Loucy (cell line): ENCODE data around the gene CYFIP1.
A peak's percentile ranks its signal among the peaks of the same experiment; 100 is the strongest.

Experiments used
- H2AFZ ChIP-seq: fragments of 200-600 bp; sonication (generic); 2 replicates; pipeline ENCODE4 v1.6.0; 2016; ENCODE audit warnings: antibody characterized with exemption, mild to moderate bottlenecking, low read length, moderate library complexity
- H3F3A ChIP-seq: fragments of 200-600 bp; 2 replicates; pipeline ENCODE4 v1.6.0; 2016; ENCODE audit warnings: antibody characterized with exemption, low read depth, mild to moderate bottlenecking
- H3K27me3 ChIP-seq: fragments of 200-600 bp; sonication (generic); 2 replicates; pipeline ENCODE4 v1.6.1; 2014; ENCODE audit warnings: low read length, mild to moderate bottlenecking; ENCODE audit not compliant: insufficient read depth, poor library complexity, severe bottlenecking
- H3K36me3 ChIP-seq: fragments of 200-600 bp; sonication (generic); 2 replicates; pipeline ENCODE4 v1.6.1; 2016; ENCODE audit warnings: low read length; ENCODE audit not compliant: insufficient read depth
- H3K4me1 ChIP-seq: fragments of 200-600 bp; sonication (generic); 2 replicates; pipeline ENCODE4 v1.5.1; 2014; ENCODE audit warnings: low read length, mild to moderate bottlenecking; ENCODE audit not compliant: insufficient read depth, poor library complexity, severe bottlenecking
- H3K4me2 ChIP-seq: fragments of 200-600 bp; sonication (generic); 2 replicates; pipeline ENCODE4 v1.6.0; 2014; ENCODE audit warnings: antibody characterized with exemption, low read length, low read depth, mild to moderate bottlenecking; ENCODE audit not compliant: poor library complexity, severe bottlenecking
- H3K4me3 ChIP-seq: fragments of 200-600 bp; sonication (generic); 2 replicates; pipeline ENCODE4 v1.5.1; 2014; ENCODE audit warnings: low read length, mild to moderate bottlenecking, mixed read lengths; ENCODE audit not compliant: poor library complexity, severe bottlenecking
- H3K79me2 ChIP-seq: fragments of 200-600 bp; sonication (generic); 2 replicates; pipeline ENCODE4 v1.6.1; 2014; ENCODE audit warnings: low read length; ENCODE audit not compliant: insufficient read depth
- H3K9ac ChIP-seq: fragments of 200-600 bp; sonication (generic); 2 replicates; pipeline ENCODE4 v1.6.0; 2014; ENCODE audit warnings: mild to moderate bottlenecking, low read depth, low read length, moderate library complexity; ENCODE audit not compliant: poor library complexity, severe bottlenecking
- H3K9me2 ChIP-seq: fragments of 200-600 bp; sonication (generic); replicated peaks from 2 replicates; pipeline ENCODE4 v1.6.1; 2016; ENCODE audit warnings: low read depth, low read length, mixed read lengths
- H3K9me3 ChIP-seq: fragments of 200-600 bp; sonication (generic); 2 replicates; pipeline ENCODE4 v1.6.1; 2014; ENCODE audit warnings: mild to moderate bottlenecking, antibody characterized with exemption, low read length, low read depth; ENCODE audit not compliant: insufficient read depth
- H4K20me1 ChIP-seq: fragments of 200-600 bp; sonication (generic); 2 replicates; pipeline ENCODE4 v1.6.0; 2014; ENCODE audit warnings: antibody characterized with exemption, low read length, mild to moderate bottlenecking; ENCODE audit not compliant: insufficient read depth, poor library complexity, severe bottlenecking
- CTCF ChIP-seq: fragments of 200-600 bp; sonication (generic); conservative IDR thresholded peaks from 2 replicates; pipeline ENCODE4 v1.5.1; 2014; ENCODE audit warnings: mild to moderate bottlenecking, antibody characterized with exemption, low read length
- EZH2phosphoT487 ChIP-seq: fragments of 200-600 bp; IDR thresholded peaks from 2 replicates; pipeline ENCODE4 v1.6.1; 2018; ENCODE audit warnings: antibody characterized with exemption, mild to moderate bottlenecking, moderate library complexity, borderline replicate concordance

The CYFIP1 gene

GRCh38 chr15:22980189-22981050 is at the start of gene CYFIP1:
Gene CYFIP1 (minus strand): TSS chr15:22980368. CDS start chr15:22947285, 33,083 bp downstream.
- Histone ChIP-seq H3F3A (no peaks in the 10 kb centered on the region), H3K4me3 (peak within 1 kb of the TSS; percentile 79), H3K9me2 (no peaks in the 10 kb centered on the region), H3K9ac (peak within 1 kb of the TSS; percentile 66), H3K27me3 (peaks cover 13% of the 10 kb centered on the region), H4K20me1 (peaks cover 4% of the 10 kb centered on the region), H3K4me1 (peaks cover 7% of the 10 kb centered on the region), H3K9me3 (no peaks in the 10 kb centered on the region), H2AFZ (peak within 1 kb of the TSS; percentile 97), H3K79me2 (peaks cover 5% of the 10 kb centered on the region; the same call in 1 of the 2 replicates), H3K36me3 (no peaks in the 10 kb centered on the region), H3K4me2 (peak within 1 kb of the TSS; percentile 95)
- TF ChIP-seq EZH2phosphoT487 (no peak), CTCF (no peak)

GRCh38 chr15:23026218-23026617 is 46.0 kb upstream of the CYFIP1 start:
- Histone ChIP-seq H3K4me3 (no peak overlapping the region), H3F3A (no peaks in the 10 kb centered on the region), H3K27me3 (no peaks in the 10 kb centered on the region), H2AFZ (no peak overlapping the region), H3K9me2 (no peaks in the 10 kb centered on the region), H3K36me3 (peaks cover 46% of the 10 kb centered on the region; the same call in 1 of the 2 replicates), H3K79me2 (no peaks in the 10 kb centered on the region), H3K9ac (no peak overlapping the region), H3K4me2 (no peak overlapping the region), H4K20me1 (no peaks in the 10 kb centered on the region), H3K4me1 (no peaks in the 10 kb centered on the region), H3K9me3 (no peaks in the 10 kb centered on the region)
- TF ChIP-seq EZH2phosphoT487 (no peak), CTCF (no peak)

- no peaks in the 10 kb centered on the region for H3K79me2 ChIP-seq
- H2AFZ ChIP-seq, result no peak overlapping the region
- H3K9me3 ChIP-seq, result no peaks in the 10 kb centered on the region
- H3K4me3 ChIP-seq, result no peak overlapping the region
- no peaks in the 10 kb centered on the region for H3K4me1 ChIP-seq
- no peak overlapping the region for H3K9ac ChIP-seq
- TF ChIP-seq EZH2phosphoT487 (no peak), CTCF (no peak)
- no peaks in the 10 kb centered on the region for H3K9me2 ChIP-seq
- no peaks in the 10 kb centered on the region for H4K20me1 ChIP-seq
- H3K4me2 ChIP-seq, result no peak overlapping the region
- no peaks in the 10 kb centered on the region for H3K27me3 ChIP-seq
- peaks cover 63% of the 10 kb centered on the region; the same call in 1 of the 2 replicates for H3K36me3 ChIP-seq
- H3F3A ChIP-seq, result no peaks in the 10 kb centered on the region
These were observed 42.0 kb upstream of the CYFIP1 start for GRCh38 chr15:23022156-23022555.
